K562 (cell line): ENCODE measurements around the gene TIMM17B. TPM values are rescaled to one million over a fixed set of nuclear protein-coding genes. Genes with fewer than 3 reads are reported as not detected.
A peak's percentile ranks its signal among the peaks of the same experiment; 100 is the strongest.

Experiments used
- BCOR ChIP-seq: fragments of 450-650 bp; IDR thresholded peaks from 2 replicates; pipeline ENCODE4 v1.6.1; 2016
- CREB3 ChIP-seq: fragments of 450-650 bp; conservative IDR thresholded peaks from 2 replicates; pipeline ENCODE4 v1.6.1; 2016; ENCODE audit warnings: missing genetic modification characterization, low read depth, mild to moderate bottlenecking, missing compliant biosample characterization, moderate library complexity
- EGR1 ChIP-seq: fragments of 450-650 bp; conservative IDR thresholded peaks from 2 replicates; pipeline ENCODE4 v1.6.1; 2017; ENCODE audit warnings: mild to moderate bottlenecking
- L3MBTL2 ChIP-seq: fragments of 450-650 bp; IDR thresholded peaks from 2 replicates; pipeline ENCODE4 v1.6.1; 2016; ENCODE audit warnings: mild to moderate bottlenecking, moderate library complexity
- MTA2 ChIP-seq: fragments of 450-650 bp; IDR thresholded peaks from 2 replicates; pipeline ENCODE4 v1.6.1; 2016; ENCODE audit warnings: low read depth
- PML ChIP-seq: IDR thresholded peaks from 2 replicates; pipeline ENCODE4 v1.6.1; 2012; ENCODE audit warnings: low read length, inconsistent platforms
- POLR3G ChIP-seq: IDR thresholded peaks from 2 replicates; pipeline ENCODE4 v1.6.1; 2011; ENCODE audit not compliant: insufficient read length, insufficient replicate concordance; ENCODE audit errors: extremely low read depth
- PTRF ChIP-seq: fragments of 450-650 bp; IDR thresholded peaks from 2 replicates; pipeline ENCODE4 v1.6.1; 2016; ENCODE audit warnings: mild to moderate bottlenecking, missing genetic modification characterization, missing compliant biosample characterization
- SIRT6 ChIP-seq: IDR thresholded peaks from one replicate; pipeline ENCODE4 v1.6.1; 2012; ENCODE audit warnings: low read depth, mild to moderate bottlenecking, control low read depth, inconsistent platforms, low read length, moderate library complexity
- SIX5 ChIP-seq, 2 experiments: IDR thresholded peaks; 2 replicates each; pipeline ENCODE4 v1.6.1; 2011; ENCODE audit warnings: low read length in 2 of 2, borderline replicate concordance in 1 of 2, low read depth in 1 of 2, mild to moderate bottlenecking in 1 of 2, moderate library complexity in 1 of 2; ENCODE audit not compliant: insufficient read depth in 1 of 2
- TEAD1 ChIP-seq, 2 experiments: fragments of 450-650 bp in 1 of 2; sonication (generic) in 1 of 2; formaldehyde crosslinking; IDR thresholded peaks; 2 replicates each; pipeline versions ENCODE4 v1.4.0 to v1.8.0; 2020 to 2022; ENCODE audit warnings: mild to moderate bottlenecking in 2 of 2, missing genetic modification reagents in 1 of 2
- ZBTB40 ChIP-seq, 2 experiments: fragments of 450-650 bp in 1 of 2; sonication (generic) in 1 of 2; formaldehyde crosslinking in 1 of 2; IDR thresholded peaks; 2 replicates each; pipeline versions ENCODE4 v1.7.1 to v1.9.0; 2016 to 2022; ENCODE audit warnings: inconsistent platforms in 1 of 2, mild to moderate bottlenecking in 1 of 2, missing genetic modification reagents in 1 of 2
- ZNF133 ChIP-seq: fragments of 250-450 bp; sonication (Bioruptor Pico); IDR thresholded peaks from 2 replicates; pipeline ENCODE4 v1.4.0; 2020; ENCODE audit warnings: mild to moderate bottlenecking
- ZNF277 ChIP-seq: fragments of 250-450 bp; sonication (Bioruptor Pico); IDR thresholded peaks from 2 replicates; pipeline ENCODE4 v1.8.0; 2022; ENCODE audit warnings: inconsistent platforms, mild to moderate bottlenecking, moderate library complexity, borderline replicate concordance
- ZNF561 ChIP-seq: fragments of 450-650 bp; formaldehyde crosslinking; conservative IDR thresholded peaks from 2 replicates; pipeline ENCODE4 v1.4.0; 2020; ENCODE audit warnings: mild to moderate bottlenecking, moderate library complexity
- polyA plus RNA-seq, 8 experiments: library from polyadenylated mRNA; depleted of rRNA in 4 of 8; stranded (reverse) in 5 of 8; unstranded in 3 of 8; fragments of >200 nt; fragmentation: Nextera tagmentation in 2 of 8; fragmentation: Illumina TruSeq in 1 of 8; extraction: Ambion mirVana in 2 of 8; extraction: Trizol in 1 of 8; gene quantifications; 2 replicates each; pipeline versions ENCODE4 v1.2.1 to v1.2.3, GENCODE V29; 2011 to 2014; ENCODE audit warnings: inconsistent platforms in 1 of 8, missing spikeins in 1 of 8
- total RNA-seq, 7 experiments: library from RNA; depleted of rRNA in 6 of 7; stranded (reverse); fragments of >200 nt in 6 of 7; fragmentation: Illumina TruSeq in 2 of 7; extraction: Trizol in 2 of 7; gene quantifications; 2 replicates each; pipeline versions ENCODE4 v1.2.1 to v1.2.3, GENCODE V29; 2011 to 2021; ENCODE audit warnings: low replicate concordance in 1 of 7

The TIMM17B gene
- total and polyA plus RNA-seq, 9 of the 15 experiments (the other 6 are each of a cell fraction or from before 2014, with no cell fraction given) = 9.9 to 184 (median 115) TPM

GRCh38 chrX:48940404-48940955, 42.9 kb upstream of the TIMM17B start (continued):
- TF ChIP-seq ZBTB40 (IDR thresholded peaks at IDR 0.05) (no peak), ZBTB40 (CRISPR knock-in tag; IDR thresholded peaks at IDR 0.05) (no peak), TEAD1 (CRISPR knock-in tag; IDR thresholded peaks at IDR 0.05) (peak in 1 of 2 experiments; percentile 80; a peak in 2 of 4 replicates), SIRT6 (no peak), CREB3 (tag) (peak; percentile 82), MTA2 (peak; percentile 57), PTRF (peak; percentile 60; the same call in 1 of the 2 replicates), SIX5 (IDR thresholded peaks at IDR 0.05; ENCODE audit: borderline replicate concordance in 1 of 2, insufficient read depth in 1 of 2, low read depth in 1 of 2, low read length in 2 of 2) (no peak), POLR3G (no peak), EGR1 (0 out of 2 replicates have a peak, but pooled peaks have one; percentile 20), PML (peak; percentile 32; the same call in 1 of the 2 replicates), ZNF561 (no peak), ZNF277 (no peak), ZNF133 (no peak), BCOR (no peak), L3MBTL2 (peak; percentile 75)
